Thyroid gland (tissue), 4 donors: ENCODE data around the gene KLF3.

Source experiments
- POLR2A ChIP-seq, 2 donors: fragments of 450-650 bp; IDR thresholded peaks; one replicate each; pipeline ENCODE4 v1.6.1; 2017; ENCODE audit warnings: antibody characterized with exemption in 2 of 2, mild to moderate bottlenecking in 2 of 2, moderate library complexity in 1 of 2
- TF ChIP-seq, protein P1 (sequence below), 6 experiments: fragments of 200-600 bp in 3 of 6; fragments of 450-650 bp in 3 of 6; sonication (generic) in 3 of 6; IDR thresholded peaks; one replicate each; pipeline ENCODE4 v1.5.1; 2016 to 2019; ENCODE audit warnings: antibody characterized with exemption in 6 of 6, mild to moderate bottlenecking in 2 of 6, inconsistent platforms in 1 of 6, moderate library complexity in 1 of 6

DNA sequence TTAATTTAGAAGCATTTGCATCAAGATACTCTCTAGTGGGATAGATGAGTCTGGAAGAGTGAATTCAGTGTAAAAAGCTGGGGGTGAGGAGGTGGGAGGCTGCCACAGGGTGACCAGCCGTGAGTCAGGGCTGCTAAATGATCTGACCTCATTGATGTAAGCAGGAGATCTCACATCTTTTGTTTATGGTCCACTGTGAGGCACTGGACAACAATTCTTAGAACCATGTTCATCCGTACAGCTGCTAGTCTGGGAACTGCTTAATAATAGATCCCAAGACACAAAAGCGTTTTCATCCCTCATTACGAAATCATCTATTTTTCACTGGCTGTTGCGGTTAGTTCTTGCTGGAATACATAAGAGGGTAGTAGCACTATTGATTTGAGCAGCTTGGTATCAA is 14.1 kb downstream of the KLF3 start:
- TF ChIP-seq, protein P1, sequence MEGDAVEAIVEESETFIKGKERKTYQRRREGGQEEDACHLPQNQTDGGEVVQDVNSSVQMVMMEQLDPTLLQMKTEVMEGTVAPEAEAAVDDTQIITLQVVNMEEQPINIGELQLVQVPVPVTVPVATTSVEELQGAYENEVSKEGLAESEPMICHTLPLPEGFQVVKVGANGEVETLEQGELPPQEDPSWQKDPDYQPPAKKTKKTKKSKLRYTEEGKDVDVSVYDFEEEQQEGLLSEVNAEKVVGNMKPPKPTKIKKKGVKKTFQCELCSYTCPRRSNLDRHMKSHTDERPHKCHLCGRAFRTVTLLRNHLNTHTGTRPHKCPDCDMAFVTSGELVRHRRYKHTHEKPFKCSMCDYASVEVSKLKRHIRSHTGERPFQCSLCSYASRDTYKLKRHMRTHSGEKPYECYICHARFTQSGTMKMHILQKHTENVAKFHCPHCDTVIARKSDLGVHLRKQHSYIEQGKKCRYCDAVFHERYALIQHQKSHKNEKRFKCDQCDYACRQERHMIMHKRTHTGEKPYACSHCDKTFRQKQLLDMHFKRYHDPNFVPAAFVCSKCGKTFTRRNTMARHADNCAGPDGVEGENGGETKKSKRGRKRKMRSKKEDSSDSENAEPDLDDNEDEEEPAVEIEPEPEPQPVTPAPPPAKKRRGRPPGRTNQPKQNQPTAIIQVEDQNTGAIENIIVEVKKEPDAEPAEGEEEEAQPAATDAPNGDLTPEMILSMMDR (IDR thresholded peaks at IDR 0.05): no peak
- TF ChIP-seq POLR2A (IDR thresholded peaks at IDR 0.05): no peak
